ENCODE results near the gene FBXO39.
"Not testable (repeated sequence)": the region's sequence is repeated elsewhere in the genome, so short reads cannot be mapped to it uniquely, and the experiment has no call there.

Gene FBXO39

GRCh38 chr17:6800422-6801027 lies 24.5 kb downstream of the FBXO39 start:
- peaks cover 5% of the 10 kb centered on the region for H3K27me3 Mint-ChIP-seq
- H3K27ac Mint-ChIP-seq: no peak overlapping the region
- no peaks in the 10 kb centered on the region for H3K36me3 Mint-ChIP-seq (ENCODE audit: low read depth)
- H3K4me1 Mint-ChIP-seq (ENCODE audit: low read depth): no peaks in the 10 kb centered on the region
- no peaks in the 10 kb centered on the region for H3K9me3 Mint-ChIP-seq
- no peak overlapping the region for H3K4me3 Mint-ChIP-seq
- DNase-seq: no peak

GRCh38 chr17:6811510-6811909 lies 35.5 kb downstream of the FBXO39 start:
- no peaks in the 10 kb centered on the region for H3K9me3 Mint-ChIP-seq
- H3K27ac Mint-ChIP-seq: no peak overlapping the region
- no peak for DNase-seq
- peaks cover 31% of the 10 kb centered on the region for H3K27me3 Mint-ChIP-seq
- no peaks in the 10 kb centered on the region for H3K4me1 Mint-ChIP-seq (ENCODE audit: low read depth)
- H3K4me3 Mint-ChIP-seq: no peak overlapping the region
- no peaks in the 10 kb centered on the region for H3K36me3 Mint-ChIP-seq (ENCODE audit: low read depth)

GRCh38 chr17:6812295-6812694 lies 36.3 kb downstream of the FBXO39 start:
- no peaks in the 10 kb centered on the region for H3K9me3 Mint-ChIP-seq
- H3K27ac Mint-ChIP-seq: no peak overlapping the region
- H3K27me3 Mint-ChIP-seq: peaks cover 36% of the 10 kb centered on the region
- no peak for DNase-seq
- no peaks in the 10 kb centered on the region for H3K4me1 Mint-ChIP-seq (ENCODE audit: low read depth)
- H3K4me3 Mint-ChIP-seq: no peak overlapping the region
- H3K36me3 Mint-ChIP-seq (ENCODE audit: low read depth): no peaks in the 10 kb centered on the region

- peaks cover 34% of the 10 kb centered on the region for H3K27me3 Mint-ChIP-seq
- no peak overlapping the region for H3K4me3 Mint-ChIP-seq
- no peak overlapping the region for H3K27ac Mint-ChIP-seq
- no peaks in the 10 kb centered on the region for H3K9me3 Mint-ChIP-seq
- no peaks in the 10 kb centered on the region for H3K4me1 Mint-ChIP-seq (ENCODE audit: low read depth)
- no peak for DNase-seq
- no peaks in the 10 kb centered on the region for H3K36me3 Mint-ChIP-seq (ENCODE audit: low read depth)
Measured at GRCh38 chr17:6815775-6816174, 39.8 kb downstream of the FBXO39 start.

DNA sequence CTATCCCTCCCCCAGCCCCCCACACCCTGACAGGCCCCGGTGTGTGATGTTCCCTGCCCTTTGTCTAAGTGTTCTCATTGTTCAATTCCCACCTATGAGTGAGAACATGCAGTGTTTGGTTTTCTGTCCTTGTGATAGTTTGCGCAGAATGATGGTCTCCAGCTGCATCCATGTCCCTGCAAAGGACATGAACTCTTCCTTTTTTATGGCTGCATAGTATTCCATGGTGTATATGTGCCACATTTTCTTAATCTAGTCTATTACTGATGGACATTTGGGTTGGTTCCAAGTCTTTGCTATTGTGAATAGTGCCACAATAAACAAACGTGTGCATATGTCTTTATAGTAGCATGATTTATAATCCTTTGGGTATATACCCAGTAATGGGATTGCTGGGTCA lies 40.4 kb downstream of the FBXO39 start:
- H3K27ac Mint-ChIP-seq; DNase-seq; H3K4me1 Mint-ChIP-seq (ENCODE audit: low read depth); H3K36me3 Mint-ChIP-seq (ENCODE audit: low read depth); H3K9me3 Mint-ChIP-seq; H3K4me3 Mint-ChIP-seq: not testable (repeated sequence)
- peaks cover 36% of the 10 kb centered on the region for H3K27me3 Mint-ChIP-seq

GRCh38 chr17:6818938-6819337 lies 42.9 kb downstream of the FBXO39 start:
- Mint-ChIP-seq H3K36me3 (ENCODE audit: low read depth) (no peaks in the 10 kb centered on the region), H3K27me3 (peaks cover 25% of the 10 kb centered on the region), H3K27ac (no peak overlapping the region), H3K4me3 (no peak overlapping the region), H3K9me3 (no peaks in the 10 kb centered on the region), H3K4me1 (ENCODE audit: low read depth) (no peaks in the 10 kb centered on the region)
- no peak for DNase-seq

GRCh38 chr17:6823011-6823442 lies 47.0 kb downstream of the FBXO39 start:
- H3K36me3 Mint-ChIP-seq (ENCODE audit: low read depth): no peaks in the 10 kb centered on the region
- no peak overlapping the region for H3K27ac Mint-ChIP-seq
- no peaks in the 10 kb centered on the region for H3K4me1 Mint-ChIP-seq (ENCODE audit: low read depth)
- H3K9me3 Mint-ChIP-seq: no peaks in the 10 kb centered on the region
- no peak for DNase-seq
- peaks cover 21% of the 10 kb centered on the region for H3K27me3 Mint-ChIP-seq
- H3K4me3 Mint-ChIP-seq: no peak overlapping the region

- H3K27ac Mint-ChIP-seq: no peak overlapping the region
Measured at GRCh38 chr17:6830383-6830986, 54.5 kb downstream of the FBXO39 start.

DNA sequence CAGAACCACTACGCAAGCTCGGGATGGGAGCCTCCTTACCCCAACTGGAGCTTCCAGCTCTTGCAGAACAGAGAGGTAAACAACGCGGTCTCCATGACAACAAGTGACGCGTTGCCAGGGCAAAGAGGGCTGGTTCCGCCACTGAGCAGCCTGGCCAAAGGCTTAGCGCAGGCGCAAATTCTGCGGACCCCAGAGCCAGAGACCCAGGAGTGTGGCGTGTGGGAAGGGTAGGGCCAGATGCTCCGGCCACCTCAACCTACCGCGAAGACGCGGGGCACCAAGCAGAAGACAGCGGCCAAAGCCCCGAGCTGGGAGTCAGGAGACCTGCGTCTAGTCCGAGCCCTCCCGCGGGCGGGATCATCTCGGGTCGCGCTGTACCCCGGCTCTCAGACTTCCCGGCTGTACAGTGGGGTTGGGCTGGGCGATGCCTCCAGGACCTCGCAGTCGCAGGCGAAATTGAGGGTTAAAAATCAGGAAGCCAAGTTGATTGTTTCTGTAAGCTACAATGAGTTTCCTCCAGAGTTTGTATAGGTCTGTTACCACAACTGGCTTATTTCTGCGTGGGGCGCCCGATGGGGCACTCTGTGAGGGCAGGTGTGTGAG lies 55.7 kb downstream of the FBXO39 start, which contains the start of gene TEKT1:
Gene TEKT1, minus strand, starts transcription at position 69 of the 603 bp plus-strand sequence. CDS start 1,353 bp downstream, outside the sequence.
- DNase-seq: peak; percentile 71
- Mint-ChIP-seq H3K4me1 (ENCODE audit: low read depth) (peaks cover 13% of the 10 kb centered on the region), H3K27me3 (peaks cover 68% of the 10 kb centered on the region), H3K4me3 (peak within 1 kb of the TSS; percentile 75), H3K36me3 (ENCODE audit: low read depth) (no peaks in the 10 kb centered on the region), H3K27ac (no peak within 1 kb of the TSS), H3K9me3 (no peaks in the 10 kb centered on the region)

More at GRCh38 chr17:6830383-6830986, 54.5 kb downstream of the FBXO39 start:
- Mint-ChIP-seq H3K4me1 (ENCODE audit: low read depth) (peaks cover 13% of the 10 kb centered on the region), H3K9me3 (no peaks in the 10 kb centered on the region), H3K36me3 (ENCODE audit: low read depth) (no peaks in the 10 kb centered on the region), H3K4me3 (no peak overlapping the region), H3K27me3 (peaks cover 57% of the 10 kb centered on the region)
- DNase-seq: no peak

All from activated T-cell treated with anti-CD3 and anti-CD28 coated beads, Interleukin-2, amount 50 U/mL, for 24 hours (primary cell).